ENCODE results near the gene OPN1SW.

The OPN1SW gene

DNA sequence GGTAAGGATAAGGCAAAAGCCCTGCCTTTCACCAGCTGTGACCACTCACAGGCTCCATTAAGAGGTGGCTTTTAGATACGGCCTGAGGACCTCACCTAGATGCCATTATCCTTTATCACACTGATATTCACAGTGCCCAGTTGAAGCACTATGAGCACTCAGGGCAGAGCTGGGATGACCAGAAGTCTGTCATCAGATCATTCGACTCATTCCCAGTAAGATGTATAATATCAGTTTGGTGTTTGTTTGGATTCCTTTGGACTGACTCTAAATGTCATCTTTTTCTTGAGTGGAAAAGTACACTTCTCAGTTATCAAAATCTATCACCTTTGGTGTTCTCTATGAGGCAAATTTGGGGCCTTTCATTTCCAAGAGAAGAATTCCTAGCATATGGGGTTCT, 34.9 kb upstream of the OPN1SW start:
- Histone ChIP-seq H3K9ac (no peak overlapping the region), H3K4me3 (IDR thresholded peaks at IDR 0.05; ENCODE audit: insufficient read depth, low read depth, low read length) (no peak overlapping the region), H3K79me2 (ENCODE audit: insufficient read depth, low read depth) (no peaks in the 10 kb centered on the region), H4K20me1 (ENCODE audit: insufficient read depth) (no peaks in the 10 kb centered on the region), H3K4me1 (ENCODE audit: low read depth, poor library complexity, severe bottlenecking) (peaks cover 27% of the 10 kb centered on the region), H3K27ac (no peak overlapping the region), H3K4me2 (no peak overlapping the region), H3K27me3 (ENCODE audit: insufficient read depth, low read depth) (no peaks in the 10 kb centered on the region), H3K36me3 (ENCODE audit: insufficient read depth) (no peaks in the 10 kb centered on the region), H2AFZ (ENCODE audit: low read depth) (no peak overlapping the region)
- TF ChIP-seq, protein P1, sequence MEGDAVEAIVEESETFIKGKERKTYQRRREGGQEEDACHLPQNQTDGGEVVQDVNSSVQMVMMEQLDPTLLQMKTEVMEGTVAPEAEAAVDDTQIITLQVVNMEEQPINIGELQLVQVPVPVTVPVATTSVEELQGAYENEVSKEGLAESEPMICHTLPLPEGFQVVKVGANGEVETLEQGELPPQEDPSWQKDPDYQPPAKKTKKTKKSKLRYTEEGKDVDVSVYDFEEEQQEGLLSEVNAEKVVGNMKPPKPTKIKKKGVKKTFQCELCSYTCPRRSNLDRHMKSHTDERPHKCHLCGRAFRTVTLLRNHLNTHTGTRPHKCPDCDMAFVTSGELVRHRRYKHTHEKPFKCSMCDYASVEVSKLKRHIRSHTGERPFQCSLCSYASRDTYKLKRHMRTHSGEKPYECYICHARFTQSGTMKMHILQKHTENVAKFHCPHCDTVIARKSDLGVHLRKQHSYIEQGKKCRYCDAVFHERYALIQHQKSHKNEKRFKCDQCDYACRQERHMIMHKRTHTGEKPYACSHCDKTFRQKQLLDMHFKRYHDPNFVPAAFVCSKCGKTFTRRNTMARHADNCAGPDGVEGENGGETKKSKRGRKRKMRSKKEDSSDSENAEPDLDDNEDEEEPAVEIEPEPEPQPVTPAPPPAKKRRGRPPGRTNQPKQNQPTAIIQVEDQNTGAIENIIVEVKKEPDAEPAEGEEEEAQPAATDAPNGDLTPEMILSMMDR (conservative IDR thresholded peaks at IDR 0.05; ENCODE audit: low read depth, low read length), result no peak

DNA sequence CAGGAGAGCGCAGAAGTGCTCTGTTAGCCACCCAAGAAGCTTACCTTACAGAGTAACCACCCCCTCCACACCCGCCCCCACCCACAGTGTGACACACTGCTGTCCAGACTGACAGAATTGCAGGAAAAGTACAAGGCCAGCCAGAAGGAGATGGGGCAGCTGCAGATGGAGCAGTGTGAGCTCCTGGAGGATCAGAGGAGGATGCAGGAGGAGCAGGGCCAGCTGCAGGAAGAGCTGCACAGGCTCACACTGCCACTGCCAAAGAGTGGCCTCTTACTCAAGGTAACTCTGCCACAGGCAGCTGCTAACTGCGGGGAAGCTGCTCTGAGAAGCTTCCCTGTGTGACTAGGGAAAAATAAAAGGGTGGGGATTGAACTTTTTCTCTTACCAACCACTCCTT, 33.8 kb upstream of the OPN1SW start:
- Histone ChIP-seq H3K4me1 (ENCODE audit: low read depth, poor library complexity, severe bottlenecking) (peaks cover 27% of the 10 kb centered on the region), H3K4me2 (no peak overlapping the region), H3K27me3 (ENCODE audit: insufficient read depth, low read depth) (no peaks in the 10 kb centered on the region), H2AFZ (ENCODE audit: low read depth) (no peak overlapping the region), H3K4me3 (IDR thresholded peaks at IDR 0.05; ENCODE audit: insufficient read depth, low read depth, low read length) (no peak overlapping the region), H3K27ac (no peak overlapping the region), H4K20me1 (ENCODE audit: insufficient read depth) (no peaks in the 10 kb centered on the region), H3K79me2 (ENCODE audit: insufficient read depth, low read depth) (no peaks in the 10 kb centered on the region), H3K9ac (no peak overlapping the region), H3K36me3 (ENCODE audit: insufficient read depth) (no peaks in the 10 kb centered on the region)
- TF ChIP-seq, protein P1 (conservative IDR thresholded peaks at IDR 0.05; ENCODE audit: low read depth, low read length), result no peak

DNA sequence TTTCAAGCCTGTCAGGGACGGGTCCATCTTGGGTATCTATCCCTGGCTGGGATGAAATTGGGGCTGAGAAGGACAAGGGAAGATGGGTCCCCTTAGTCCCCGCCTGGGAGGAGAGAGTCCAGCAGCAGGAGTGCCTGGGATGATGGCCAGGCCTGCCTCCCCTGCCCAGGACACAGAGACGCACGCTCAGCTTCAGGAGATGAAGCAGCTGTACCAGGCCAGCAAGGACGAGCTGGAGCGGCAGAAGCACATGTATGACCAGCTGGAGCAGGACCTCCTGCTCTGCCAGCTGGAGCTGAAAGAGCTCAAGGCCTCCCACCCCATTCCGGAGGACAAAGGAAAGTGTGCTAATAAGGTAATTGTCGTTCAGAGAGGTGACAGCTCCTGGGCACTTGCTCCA, 31.6 kb upstream of the OPN1SW start:
- no peak overlapping the region for H3K27ac ChIP-seq
- no peaks in the 10 kb centered on the region for H3K36me3 ChIP-seq (ENCODE audit: insufficient read depth)
- H3K79me2 ChIP-seq (ENCODE audit: insufficient read depth, low read depth), result no peaks in the 10 kb centered on the region
- no peak overlapping the region for H3K9ac ChIP-seq
- peaks cover 14% of the 10 kb centered on the region for H3K4me1 ChIP-seq (ENCODE audit: low read depth, poor library complexity, severe bottlenecking)
- no peak overlapping the region for H3K4me3 ChIP-seq (IDR thresholded peaks at IDR 0.05; ENCODE audit: insufficient read depth, low read depth, low read length)
- no peaks in the 10 kb centered on the region for H4K20me1 ChIP-seq (ENCODE audit: insufficient read depth)
- TF ChIP-seq, protein P1 (conservative IDR thresholded peaks at IDR 0.05; ENCODE audit: low read depth, low read length), result no peak
- H2AFZ ChIP-seq (ENCODE audit: low read depth), result no peak overlapping the region
- H3K27me3 ChIP-seq (ENCODE audit: insufficient read depth, low read depth), result no peaks in the 10 kb centered on the region
- no peak overlapping the region for H3K4me2 ChIP-seq

DNA sequence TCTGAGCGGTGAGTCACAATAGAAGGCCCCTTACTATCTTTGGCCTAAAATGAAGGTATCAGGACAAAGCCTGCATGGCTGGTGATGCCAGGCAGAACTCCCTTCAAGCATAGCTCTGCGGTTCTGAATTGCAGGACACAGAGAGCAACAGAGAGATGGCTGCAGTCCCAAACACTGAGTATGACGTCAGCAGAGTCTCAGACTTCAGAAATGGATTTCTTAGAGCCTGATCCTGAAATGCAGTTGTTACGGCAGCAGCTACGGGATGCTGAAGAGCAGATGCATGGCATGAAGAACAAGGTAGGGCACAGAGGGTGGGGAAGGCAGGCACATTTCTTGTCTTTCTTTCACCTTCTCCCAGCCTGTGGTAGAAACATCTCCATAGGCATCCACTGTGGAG, 29.6 kb upstream of the OPN1SW start:
- Histone ChIP-seq H3K4me1 (ENCODE audit: low read depth, poor library complexity, severe bottlenecking) (no peaks in the 10 kb centered on the region), H2AFZ (ENCODE audit: low read depth) (no peak overlapping the region), H4K20me1 (ENCODE audit: insufficient read depth) (no peaks in the 10 kb centered on the region), H3K4me2 (no peak overlapping the region), H3K9ac (no peak overlapping the region), H3K27ac (no peak overlapping the region), H3K27me3 (ENCODE audit: insufficient read depth, low read depth) (no peaks in the 10 kb centered on the region), H3K36me3 (ENCODE audit: insufficient read depth) (no peaks in the 10 kb centered on the region), H3K4me3 (IDR thresholded peaks at IDR 0.05; ENCODE audit: insufficient read depth, low read depth, low read length) (no peak overlapping the region), H3K79me2 (ENCODE audit: insufficient read depth, low read depth) (no peaks in the 10 kb centered on the region)
- TF ChIP-seq, protein P1 (conservative IDR thresholded peaks at IDR 0.05; ENCODE audit: low read depth, low read length), result no peak
